AG09319 (cell line): ENCODE measurements around the gene ATL2.
"Not testable (repeated sequence)": the region's sequence is repeated elsewhere in the genome, so short reads cannot be mapped to it uniquely, and the experiment has no call there.

ENCODE experiments used
- DNase-seq: peaks from one replicate; pipeline ENCODE4 v3.0.0-alpha.2; 2010; ENCODE audit warnings: low read depth; ENCODE audit errors: extremely low read depth
- TF ChIP-seq, protein P1 (sequence below): IDR thresholded peaks from 2 replicates; pipeline ENCODE4 v1.5.1; 2011; ENCODE audit warnings: low read depth, mild to moderate bottlenecking, inconsistent platforms, low read length, moderate library complexity

ATL2 gene

DNA sequence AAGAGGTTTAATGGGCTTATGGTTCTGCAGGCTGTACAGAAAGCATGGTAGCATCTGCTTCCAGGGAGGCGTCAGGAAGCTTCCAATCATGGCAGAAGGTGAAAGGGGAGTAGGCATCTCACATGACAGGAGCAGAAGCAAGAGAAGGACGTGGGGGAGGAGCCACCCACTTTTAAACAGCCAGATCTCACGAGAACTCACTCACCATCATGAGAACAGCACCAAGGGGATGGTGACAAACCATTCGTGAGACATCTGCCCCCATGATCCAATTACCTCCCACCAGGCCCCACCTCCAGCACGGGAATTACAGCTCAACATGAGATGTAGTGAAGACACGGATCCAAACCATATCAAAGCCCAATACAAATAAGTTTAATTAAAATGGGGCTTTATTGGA is 113.8 kb downstream of the ATL2 start:
- no peak for DNase-seq

DNA sequence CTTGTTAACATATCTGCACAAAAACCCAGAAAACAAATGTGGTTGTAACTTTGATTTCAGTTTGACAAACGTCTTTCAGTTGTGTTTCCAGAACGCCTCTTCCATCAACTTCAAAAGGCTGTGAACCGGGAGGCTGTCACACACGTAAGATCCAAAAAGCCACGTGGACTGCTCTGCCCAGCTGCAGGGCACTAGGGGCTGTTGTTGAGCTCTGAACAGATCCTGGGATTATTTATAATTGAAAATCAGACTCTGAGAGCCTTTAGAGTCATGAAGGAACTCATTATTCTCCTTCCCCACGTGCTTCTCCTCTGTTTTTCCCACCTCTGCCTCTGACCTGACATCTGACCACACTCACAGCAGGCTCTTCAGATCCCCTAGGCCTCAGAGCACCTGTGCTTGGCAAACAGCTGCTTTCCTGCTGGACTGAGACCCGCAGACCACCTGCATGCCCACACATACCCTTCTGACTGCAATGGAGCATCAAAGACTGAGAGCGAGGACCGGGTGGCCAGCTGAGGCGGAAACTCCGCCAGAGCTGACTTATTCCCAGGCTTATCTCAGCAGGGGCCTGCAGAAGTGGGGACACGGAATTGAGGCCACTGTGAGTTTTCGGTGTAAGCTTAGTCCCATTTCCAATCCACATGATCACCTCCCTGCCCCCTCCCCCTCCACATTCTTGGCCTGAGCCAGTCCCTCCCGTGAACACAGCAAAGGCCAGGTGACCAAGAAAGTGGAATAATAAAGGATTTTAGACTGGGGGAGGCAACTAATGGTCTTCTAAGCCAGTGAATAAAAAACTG is 114.8 kb downstream of the ATL2 start:
- no peak for DNase-seq
- TF ChIP-seq, protein P1, sequence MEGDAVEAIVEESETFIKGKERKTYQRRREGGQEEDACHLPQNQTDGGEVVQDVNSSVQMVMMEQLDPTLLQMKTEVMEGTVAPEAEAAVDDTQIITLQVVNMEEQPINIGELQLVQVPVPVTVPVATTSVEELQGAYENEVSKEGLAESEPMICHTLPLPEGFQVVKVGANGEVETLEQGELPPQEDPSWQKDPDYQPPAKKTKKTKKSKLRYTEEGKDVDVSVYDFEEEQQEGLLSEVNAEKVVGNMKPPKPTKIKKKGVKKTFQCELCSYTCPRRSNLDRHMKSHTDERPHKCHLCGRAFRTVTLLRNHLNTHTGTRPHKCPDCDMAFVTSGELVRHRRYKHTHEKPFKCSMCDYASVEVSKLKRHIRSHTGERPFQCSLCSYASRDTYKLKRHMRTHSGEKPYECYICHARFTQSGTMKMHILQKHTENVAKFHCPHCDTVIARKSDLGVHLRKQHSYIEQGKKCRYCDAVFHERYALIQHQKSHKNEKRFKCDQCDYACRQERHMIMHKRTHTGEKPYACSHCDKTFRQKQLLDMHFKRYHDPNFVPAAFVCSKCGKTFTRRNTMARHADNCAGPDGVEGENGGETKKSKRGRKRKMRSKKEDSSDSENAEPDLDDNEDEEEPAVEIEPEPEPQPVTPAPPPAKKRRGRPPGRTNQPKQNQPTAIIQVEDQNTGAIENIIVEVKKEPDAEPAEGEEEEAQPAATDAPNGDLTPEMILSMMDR, result no peak

More for the DNA sequence above, 113.8 kb downstream of the ATL2 start:
- TF ChIP-seq, protein P1, result no peak

DNA sequence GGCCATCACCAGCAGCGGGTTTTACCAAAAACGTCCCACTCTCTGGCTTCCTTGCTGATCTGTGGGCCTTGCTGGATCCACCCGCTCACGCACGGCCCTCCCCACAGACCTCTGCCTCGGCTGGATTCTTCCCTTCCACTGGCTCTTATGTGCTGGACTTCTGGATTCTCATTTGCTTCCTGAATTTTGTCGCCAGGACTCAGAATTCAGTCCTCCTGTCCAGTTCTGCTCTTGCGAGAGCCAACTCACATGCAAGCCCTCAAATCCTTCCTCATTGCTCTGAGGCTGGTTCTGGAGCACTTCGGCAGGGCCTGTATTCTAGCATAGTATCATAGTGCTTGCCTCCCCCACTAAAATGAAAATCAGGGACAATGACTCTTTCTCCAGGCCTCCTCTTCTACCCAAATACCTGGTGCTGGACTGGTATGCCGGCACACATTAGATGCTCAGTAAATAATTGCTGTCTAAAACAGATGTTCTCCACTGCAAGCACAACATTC is 115.5 kb downstream of the ATL2 start:
- no peak for DNase-seq
- TF ChIP-seq, protein P1, result no peak

DNA sequence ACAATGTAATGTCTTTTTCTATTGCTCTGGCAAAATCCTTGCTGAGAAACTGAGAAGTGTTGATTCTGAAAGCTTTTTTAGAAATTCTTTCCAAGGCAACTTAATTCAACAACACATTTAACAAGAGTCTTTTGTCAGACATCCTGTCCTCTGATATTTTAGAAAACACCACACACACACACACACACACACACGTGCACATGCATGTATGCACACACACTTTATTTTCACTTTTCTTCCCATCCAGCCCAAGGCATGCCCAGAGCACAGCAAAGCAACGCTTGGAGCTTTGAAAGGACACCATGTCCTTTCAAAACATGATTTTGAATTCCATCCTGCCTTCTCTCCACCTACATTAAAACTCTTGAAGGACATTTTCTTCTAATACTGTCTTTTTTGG is 116.1 kb downstream of the ATL2 start:
- DNase-seq, result no peak
- TF ChIP-seq, protein P1, result no peak

DNA sequence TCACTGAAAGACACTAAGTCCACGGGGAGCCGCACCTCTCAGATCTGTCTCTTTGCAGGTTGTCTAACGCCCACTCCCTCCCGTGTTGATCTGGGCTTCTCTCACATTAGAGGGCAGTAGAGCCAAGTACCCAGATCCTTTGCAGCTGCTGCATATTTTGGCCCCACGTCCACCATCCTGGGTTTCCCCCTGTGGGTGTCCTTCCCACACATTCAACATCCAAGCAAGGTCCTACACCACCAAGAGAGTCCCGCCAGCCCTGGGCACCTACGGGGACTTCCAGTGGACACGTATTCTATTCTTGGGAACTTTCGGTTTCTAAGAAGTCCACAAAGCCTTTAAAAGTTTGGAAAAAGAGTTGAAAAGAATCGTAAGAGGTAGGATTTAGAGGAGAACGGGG is 116.6 kb downstream of the ATL2 start:
- DNase-seq, result no peak
- TF ChIP-seq, protein P1, result no peak

DNA sequence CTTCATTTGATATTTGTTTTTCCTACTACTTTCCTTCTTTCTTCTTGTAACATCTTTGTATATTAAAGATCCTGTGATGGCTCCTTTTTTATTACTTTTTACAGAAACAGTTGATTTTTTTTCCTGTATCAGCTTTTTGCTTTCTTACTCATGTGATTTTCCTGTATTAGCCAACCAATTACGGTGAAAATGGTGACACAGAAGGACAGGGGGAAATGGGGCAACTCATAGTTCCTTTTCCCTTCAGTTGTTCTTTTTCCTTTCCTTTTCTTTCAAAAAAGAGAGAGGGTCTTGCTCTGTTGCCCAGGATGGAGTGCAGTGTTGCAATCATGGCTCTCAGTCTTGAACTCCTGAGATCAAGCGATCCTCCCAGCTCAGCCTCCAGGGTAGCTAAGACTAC is 117.8 kb downstream of the ATL2 start:
- TF ChIP-seq, protein P1, result no peak
- no peak for DNase-seq

DNA sequence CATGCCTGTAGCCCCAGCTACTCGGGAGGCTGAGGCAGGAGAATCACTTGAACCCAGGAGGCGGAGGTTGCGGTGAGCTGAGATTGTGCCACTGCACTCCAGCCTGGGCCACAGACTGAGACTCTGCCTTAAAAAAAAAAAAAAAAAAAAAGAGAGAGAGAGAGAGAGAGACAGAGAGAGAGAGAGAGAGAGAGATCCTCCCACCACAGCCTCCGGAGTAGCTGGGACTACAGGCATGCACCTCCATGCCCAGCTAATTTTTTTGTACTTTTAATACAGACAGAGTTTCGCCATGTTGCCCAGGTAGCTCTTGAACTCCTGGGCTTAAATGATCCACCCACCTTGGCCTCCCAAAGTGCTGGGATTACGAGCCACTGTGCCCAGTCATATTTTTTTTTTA is 119.4 kb downstream of the ATL2 start:
- DNase-seq, result not testable (repeated sequence)

DNA sequence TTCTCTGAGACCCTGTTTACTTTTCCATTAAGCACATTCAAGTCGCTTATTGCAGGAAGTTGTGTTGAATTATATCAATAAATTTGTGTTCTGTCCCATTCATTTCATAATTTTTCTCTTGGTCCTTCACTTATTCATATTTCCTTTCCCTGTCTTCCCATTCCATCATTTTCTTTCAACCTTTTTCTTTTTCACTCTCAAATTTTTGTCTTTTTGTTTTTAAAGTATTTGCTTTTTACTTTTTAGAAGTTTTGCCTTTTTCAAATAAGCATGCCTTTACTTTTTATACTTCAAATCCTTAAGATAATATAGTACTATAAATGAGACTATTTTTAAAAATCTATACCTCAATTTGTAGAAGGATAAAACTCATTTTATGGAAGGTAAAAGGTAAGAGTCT is 120.5 kb downstream of the ATL2 start:
- no peak for DNase-seq
- TF ChIP-seq, protein P1, result no peak
